IMR-90 (cell line): ENCODE measurements around the gene TTC29. TPM values are rescaled to one million over a fixed set of nuclear protein-coding genes. Genes with fewer than 3 reads are reported as not detected.

ENCODE experiments used
- ATAC-seq: fragments of 200-7000 bp; cut with Tn5 transposase; 2 replicates; pipeline ENCODE4 v1.9.1; 2020; ENCODE audit warnings: low read depth, mild to moderate bottlenecking, moderate library complexity
- BruUV-seq: library from RNA; stranded (reverse); fragments of 400-500 nt; replicated peaks from 2 replicates; lab custom pipeline; 2021; lab: Mats Ljungman, UMichigan
- CTCF ChIA-PET: fragments of 300-600 bp; formaldehyde crosslinking; extraction: SDS; loops from one replicate; lab custom pipeline; 2021; ENCODE audit warnings: antibody characterized with exemption; lab: Yijun Ruan, JAX
- POLR2A ChIA-PET: fragments of 300-600 bp; sonication (Branson Sonifier 250); formaldehyde crosslinking; loops from one replicate; lab custom pipeline; 2022; ENCODE audit warnings: antibody characterized with exemption; ENCODE audit not compliant: unreplicated experiment; lab: Charles Lee
- DNase-seq: peaks from one replicate; pipeline ENCODE4 v3.0.0; 2013
- H2AFZ ChIP-seq: replicated peaks from 2 replicates; pipeline ENCODE3; 2013; ENCODE audit warnings: low read length, mild to moderate bottlenecking; ENCODE audit not compliant: poor library complexity
- H2AK5ac ChIP-seq: 2 replicates; pipeline ENCODE4 v1.6.1; 2013; ENCODE audit warnings: low read depth, low read length, inconsistent platforms
- H2AK9ac ChIP-seq: replicated peaks from 2 replicates; pipeline ENCODE3; 2013; ENCODE audit warnings: mild to moderate bottlenecking, low read depth, low read length, moderate library complexity; ENCODE audit not compliant: poor library complexity
- H2BK120ac ChIP-seq: 2 replicates; pipeline ENCODE4 v1.6.1; 2013; ENCODE audit warnings: low read depth, low read length, inconsistent platforms
- H2BK15ac ChIP-seq: 3 replicates; pipeline ENCODE4 v1.6.1; 2013; ENCODE audit warnings: low read depth, low read length, inconsistent platforms
- H2BK20ac ChIP-seq: 2 replicates; pipeline ENCODE4 v1.6.1; 2013; ENCODE audit warnings: low read depth, mild to moderate bottlenecking, inconsistent platforms, low read length, moderate library complexity
- H2BK5ac ChIP-seq: 2 replicates; pipeline ENCODE4 v1.6.1; 2013; ENCODE audit warnings: mild to moderate bottlenecking, low read depth, low read length, inconsistent platforms; ENCODE audit not compliant: poor library complexity, severe bottlenecking
- H3K14ac ChIP-seq: replicated peaks from 2 replicates; pipeline ENCODE4 v1.6.1; 2013; ENCODE audit warnings: low read depth, low read length, inconsistent platforms
- H3K18ac ChIP-seq: 2 replicates; pipeline ENCODE4 v1.6.1; 2013; ENCODE audit warnings: low read depth, low read length, control low read depth
- H3K23ac ChIP-seq: 2 replicates; pipeline ENCODE4 v1.6.1; 2013; ENCODE audit warnings: low read depth, low read length, inconsistent platforms
- H3K27ac ChIP-seq: 2 replicates; pipeline ENCODE4 v1.5.1; 2013; ENCODE audit warnings: mild to moderate bottlenecking, control low read depth, low read length; ENCODE audit not compliant: insufficient read depth
- H3K27me3 ChIP-seq: 2 replicates; pipeline ENCODE4 v1.6.1; 2013; ENCODE audit warnings: low read length; ENCODE audit not compliant: control insufficient read depth, insufficient read depth
- H3K36me3 ChIP-seq: 2 replicates; pipeline ENCODE4 v1.6.1; 2013; ENCODE audit warnings: low read length, mixed read lengths; ENCODE audit not compliant: control insufficient read depth, insufficient read depth
- H3K4ac ChIP-seq: 2 replicates; pipeline ENCODE4 v1.6.1; 2013; ENCODE audit warnings: low read depth, low read length, inconsistent platforms
- H3K4me1 ChIP-seq: 2 replicates; pipeline ENCODE4 v1.6.1; 2013; ENCODE audit warnings: low read length, mixed read lengths; ENCODE audit not compliant: control insufficient read depth, insufficient read depth
- H3K4me2 ChIP-seq: 2 replicates; pipeline ENCODE4 v1.6.1; 2013; ENCODE audit warnings: low read depth, mild to moderate bottlenecking, control low read depth, low read length, moderate library complexity
- H3K4me3 ChIP-seq: 2 replicates; pipeline ENCODE4 v1.5.1; 2013; ENCODE audit warnings: low read depth, mild to moderate bottlenecking, control low read depth, low read length, moderate library complexity; ENCODE audit not compliant: insufficient read depth
- H3K56ac ChIP-seq: 2 replicates; pipeline ENCODE4 v1.6.1; 2013; ENCODE audit warnings: low read length, inconsistent platforms; ENCODE audit not compliant: insufficient read depth; ENCODE audit errors: extremely low read depth
- H3K79me1 ChIP-seq, 2 experiments: 2 replicates each; pipeline ENCODE4 v1.6.1; 2013; ENCODE audit warnings: low read length in 2 of 2, inconsistent platforms in 1 of 2, low read depth in 1 of 2
- H3K9ac ChIP-seq: 2 replicates; pipeline ENCODE4 v1.6.1; 2013; ENCODE audit warnings: low read depth, low read length, control low read depth
- H3K9me1 ChIP-seq: 2 replicates; pipeline ENCODE4 v1.6.1; 2013; ENCODE audit warnings: low read length, inconsistent platforms; ENCODE audit not compliant: insufficient read depth
- H3K9me3 ChIP-seq: 2 replicates; pipeline ENCODE4 v1.6.1; 2013; ENCODE audit warnings: low read length; ENCODE audit not compliant: control insufficient read depth, insufficient read depth
- H4K20me1 ChIP-seq: 2 replicates; pipeline ENCODE4 v1.6.1; 2013; ENCODE audit warnings: low read length, inconsistent platforms; ENCODE audit not compliant: insufficient read depth
- H4K5ac ChIP-seq: 2 replicates; pipeline ENCODE4 v1.6.1; 2013; ENCODE audit warnings: mild to moderate bottlenecking, low read depth, low read length, control low read depth
- H4K8ac ChIP-seq, 2 experiments: 2 replicates each; pipeline ENCODE4 v1.6.1; 2013; ENCODE audit warnings: low read depth in 2 of 2, low read length in 2 of 2, control low read depth in 1 of 2, inconsistent platforms in 1 of 2
- H4K91ac ChIP-seq: 2 replicates; pipeline ENCODE4 v1.6.1; 2013; ENCODE audit warnings: low read depth, low read length, inconsistent platforms; ENCODE audit not compliant: insufficient read depth
- BHLHE40 ChIP-seq: fragments of 150-350 bp; IDR thresholded peaks from 2 replicates; pipeline ENCODE4 v1.6.1; 2016; ENCODE audit warnings: mild to moderate bottlenecking, low read depth, low read length
- CEBPB ChIP-seq: IDR thresholded peaks from 2 replicates; pipeline ENCODE4 v1.6.1; 2012; ENCODE audit warnings: low read depth, low read length, improper control_type of control experiment
- CHD1 ChIP-seq: IDR thresholded peaks from 2 replicates; pipeline ENCODE4 v1.6.1; 2012; ENCODE audit warnings: low read depth, low read length, improper control_type of control experiment
- FOS ChIP-seq: fragments of 150-350 bp; IDR thresholded peaks from 2 replicates; pipeline ENCODE4 v1.6.1; 2016; ENCODE audit warnings: low read depth, low read length
- MAFK ChIP-seq: IDR thresholded peaks from 2 replicates; pipeline ENCODE4 v1.6.1; 2012; ENCODE audit warnings: low read depth, low read length, improper control_type of control experiment
- MAZ ChIP-seq: IDR thresholded peaks from 2 replicates; pipeline ENCODE4 v1.6.1; 2012; ENCODE audit warnings: low read depth, mild to moderate bottlenecking, low read length, improper control_type of control experiment, moderate library complexity, borderline replicate concordance
- MXI1 ChIP-seq: IDR thresholded peaks from 2 replicates; pipeline ENCODE4 v1.6.1; 2012; ENCODE audit warnings: low read depth, mild to moderate bottlenecking, low read length, moderate library complexity, borderline replicate concordance
- NFE2L2 ChIP-seq: fragments of 150-350 bp; IDR thresholded peaks from 2 replicates; pipeline ENCODE4 v1.6.1; 2016; ENCODE audit warnings: low read depth, mild to moderate bottlenecking, low read length
- POLR2A ChIP-seq: IDR thresholded peaks from 2 replicates; pipeline ENCODE4 v1.6.1; 2012; ENCODE audit warnings: mild to moderate bottlenecking, low read depth, low read length
- RAD21 ChIP-seq: IDR thresholded peaks from 2 replicates; pipeline ENCODE4 v1.6.1; 2012; ENCODE audit warnings: low read length, improper control_type of control experiment
- RCOR1 ChIP-seq: IDR thresholded peaks from 2 replicates; pipeline ENCODE4 v1.6.1; 2012; ENCODE audit warnings: mild to moderate bottlenecking, low read length, improper control_type of control experiment; ENCODE audit not compliant: insufficient replicate concordance
- RFX5 ChIP-seq: IDR thresholded peaks from 2 replicates; pipeline ENCODE4 v1.8.0; 2012; ENCODE audit warnings: low read depth, mild to moderate bottlenecking, low read length, moderate library complexity
- SMC3 ChIP-seq: fragments of 150-350 bp; IDR thresholded peaks from 2 replicates; pipeline ENCODE4 v1.6.1; 2016; ENCODE audit warnings: low read depth, mild to moderate bottlenecking, antibody characterized with exemption, low read length, moderate library complexity
- USF2 ChIP-seq: fragments of 150-350 bp; IDR thresholded peaks from 2 replicates; pipeline ENCODE4 v1.6.1; 2017; ENCODE audit warnings: mild to moderate bottlenecking, antibody characterized with exemption, low read length, low read depth
- WGBS, 2 experiments: methylation state at CpG; one replicate each; pipeline versions ENCODE4 v1.1.5 to v1.1.7; 2013; ENCODE audit warnings: missing lambda C conversion rate in 2 of 2; ENCODE audit not compliant: insufficient read length in 1 of 2; ENCODE audit errors: extremely low coverage in 2 of 2; 5-methylcytosine and 5-hydroxymethylcytosine counted together
- dilution Hi-C: fragments of 300-500 bp; cut with HindIII; formaldehyde crosslinking; loops from one replicate; pipeline ENCODE4 v1.14.3; 2018; ENCODE audit warnings: low sequenced_read_pairs; ENCODE audit not compliant: unreplicated experiment
- in situ Hi-C: fragments of 300-500 bp; cut with MboI; formaldehyde crosslinking; loops from 3 replicates; pipeline ENCODE4 v1.14.3; 2019; ENCODE audit warnings: low sequenced_read_pairs, inconsistent platforms, mixed read lengths
- intact Hi-C: fragments of 100-400 bp; cut with micrococcal nuclease; formaldehyde crosslinking; loops from 2 replicates; pipeline ENCODE4 v1.10.0; 2022
- polyA plus RNA-seq, 3 experiments: library from polyadenylated mRNA; depleted of rRNA; stranded (reverse); fragments of >200 nt; gene quantifications; 2 replicates each; pipeline ENCODE4 v1.2.3, GENCODE V29; 2012; ENCODE audit warnings: low replicate concordance in 1 of 3
- total RNA-seq: library from RNA; depleted of rRNA; stranded (reverse); fragments of >200 nt; gene quantifications from 2 replicates; pipeline ENCODE4 v1.2.3, GENCODE V29; 2012
- TF ChIP-seq, protein P1 (sequence below): fragments of 150-350 bp; IDR thresholded peaks from 2 replicates; pipeline ENCODE4 v1.6.1; 2016; ENCODE audit warnings: low read depth, mild to moderate bottlenecking, low read length, moderate library complexity, borderline replicate concordance
- TF ChIP-seq, protein P2 (sequence below): conservative IDR thresholded peaks from 2 replicates; pipeline ENCODE4 v1.5.1; 2012; ENCODE audit warnings: mild to moderate bottlenecking, low read depth, low read length, improper control_type of control experiment

Gene TTC29
- total and polyA plus RNA-seq, 2 of the 4 experiments (the other 2 are of a cell fraction): not detected

DNA sequence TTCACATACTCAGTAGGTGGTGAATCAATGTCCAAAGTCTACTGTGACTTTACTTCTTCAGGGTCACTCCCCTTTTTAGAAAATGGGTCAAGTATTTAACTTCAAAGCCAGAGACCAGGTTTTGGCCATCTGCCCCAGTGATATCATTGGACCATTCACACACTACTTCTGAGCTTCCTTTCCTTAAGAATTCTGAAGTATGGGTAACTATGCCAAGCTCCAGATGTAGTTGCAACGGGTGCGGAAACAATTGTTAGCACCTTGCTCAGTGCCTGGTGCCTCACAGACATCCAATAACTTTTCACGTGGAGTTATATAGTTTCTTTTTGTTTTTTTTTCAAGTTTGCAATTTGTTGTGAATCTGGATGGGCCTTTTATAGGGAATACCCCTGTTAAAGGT, 62.6 kb downstream of the TTC29 start:
- no peak overlapping the region for H3K27ac ChIP-seq
- no peak overlapping the region for H4K5ac ChIP-seq
- H3K9me3 ChIP-seq: no peaks in the 10 kb centered on the region
- H4K8ac ChIP-seq: no peak overlapping the region
- H4K20me1 ChIP-seq: no peaks in the 10 kb centered on the region
- H3K23ac ChIP-seq: no peak overlapping the region
- no peaks in the 10 kb centered on the region for H3K79me1 ChIP-seq
- no peak overlapping the region for H2AK9ac ChIP-seq
- H3K4ac ChIP-seq: no peak overlapping the region
- no peak overlapping the region for H3K4me2 ChIP-seq
- no peak overlapping the region for H3K9ac ChIP-seq
- H3K56ac ChIP-seq: no peak overlapping the region
- dilution Hi-C loops (no loop called here), intact Hi-C loops (no loop called here), in situ Hi-C loops (no loop called here)
- no peak overlapping the region for H2AK5ac ChIP-seq
- no peak for ATAC-seq
- no TSS peak for BruUV-seq
- no peak overlapping the region for H3K14ac ChIP-seq
- H3K9me1 ChIP-seq: no peaks in the 10 kb centered on the region
- no peak overlapping the region for H4K91ac ChIP-seq
- no peak overlapping the region for H3K4me3 ChIP-seq
- no peaks in the 10 kb centered on the region for H3K36me3 ChIP-seq
- no peaks in the 10 kb centered on the region for H3K27me3 ChIP-seq
- CTCF ChIA-PET: no interaction called here
- no peak overlapping the region for H3K18ac ChIP-seq
- WGBS, 2 experiments: no CpG with 5 or more reads among the region's 3 CpGs
- POLR2A ChIA-PET: no interaction called here
- H2BK15ac ChIP-seq: no peak overlapping the region
- no peak overlapping the region for H2BK5ac ChIP-seq
- H2BK20ac ChIP-seq: no peak overlapping the region
- H2BK120ac ChIP-seq: no peak overlapping the region
- TF ChIP-seq FOS (no peak), RFX5 (no peak), POLR2A (no peak), USF2 (no peak), MXI1 (no peak), BHLHE40 (no peak), SMC3 (no peak), CEBPB (no peak), MAFK (no peak), MAZ (no peak), NFE2L2 (no peak), RCOR1 (no peak), RAD21 (no peak), CHD1 (no peak)
- TF ChIP-seq, protein P1, sequence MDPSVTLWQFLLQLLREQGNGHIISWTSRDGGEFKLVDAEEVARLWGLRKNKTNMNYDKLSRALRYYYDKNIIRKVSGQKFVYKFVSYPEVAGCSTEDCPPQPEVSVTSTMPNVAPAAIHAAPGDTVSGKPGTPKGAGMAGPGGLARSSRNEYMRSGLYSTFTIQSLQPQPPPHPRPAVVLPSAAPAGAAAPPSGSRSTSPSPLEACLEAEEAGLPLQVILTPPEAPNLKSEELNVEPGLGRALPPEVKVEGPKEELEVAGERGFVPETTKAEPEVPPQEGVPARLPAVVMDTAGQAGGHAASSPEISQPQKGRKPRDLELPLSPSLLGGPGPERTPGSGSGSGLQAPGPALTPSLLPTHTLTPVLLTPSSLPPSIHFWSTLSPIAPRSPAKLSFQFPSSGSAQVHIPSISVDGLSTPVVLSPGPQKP: no peak
- TF ChIP-seq, protein P2, sequence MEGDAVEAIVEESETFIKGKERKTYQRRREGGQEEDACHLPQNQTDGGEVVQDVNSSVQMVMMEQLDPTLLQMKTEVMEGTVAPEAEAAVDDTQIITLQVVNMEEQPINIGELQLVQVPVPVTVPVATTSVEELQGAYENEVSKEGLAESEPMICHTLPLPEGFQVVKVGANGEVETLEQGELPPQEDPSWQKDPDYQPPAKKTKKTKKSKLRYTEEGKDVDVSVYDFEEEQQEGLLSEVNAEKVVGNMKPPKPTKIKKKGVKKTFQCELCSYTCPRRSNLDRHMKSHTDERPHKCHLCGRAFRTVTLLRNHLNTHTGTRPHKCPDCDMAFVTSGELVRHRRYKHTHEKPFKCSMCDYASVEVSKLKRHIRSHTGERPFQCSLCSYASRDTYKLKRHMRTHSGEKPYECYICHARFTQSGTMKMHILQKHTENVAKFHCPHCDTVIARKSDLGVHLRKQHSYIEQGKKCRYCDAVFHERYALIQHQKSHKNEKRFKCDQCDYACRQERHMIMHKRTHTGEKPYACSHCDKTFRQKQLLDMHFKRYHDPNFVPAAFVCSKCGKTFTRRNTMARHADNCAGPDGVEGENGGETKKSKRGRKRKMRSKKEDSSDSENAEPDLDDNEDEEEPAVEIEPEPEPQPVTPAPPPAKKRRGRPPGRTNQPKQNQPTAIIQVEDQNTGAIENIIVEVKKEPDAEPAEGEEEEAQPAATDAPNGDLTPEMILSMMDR: no peak
- H2AFZ ChIP-seq: no peak overlapping the region
- no peak for DNase-seq
- H3K4me1 ChIP-seq: no peaks in the 10 kb centered on the region
